Astrocyte of the spinal cord (primary cell): Measurements from ENCODE around the gene PRSS38.

ENCODE experiments used
- DNase-seq: peaks from one replicate; pipeline ENCODE4 v3.0.0; 2011; ENCODE audit warnings: low read depth, low spot score
- H3K4me3 ChIP-seq: 2 replicates; pipeline ENCODE4 v1.5.1; 2011; ENCODE audit warnings: low read depth, mild to moderate bottlenecking, low read length, moderate library complexity
- CTCF ChIP-seq: IDR thresholded peaks from 2 replicates; pipeline ENCODE4 v1.5.1; 2012; ENCODE audit warnings: low read depth, mild to moderate bottlenecking, low read length, inconsistent platforms
- in situ Hi-C: cut with HindIII; loops from 2 replicates; pipeline ENCODE4 v1.10.0; 2017; ENCODE audit warnings: low sequenced_read_pairs

The PRSS38 gene

GRCh38 chr1:227890451-227891222 lies 75.2 kb downstream of the PRSS38 start:
- H3K4me3 ChIP-seq: no peak overlapping the region
- in situ Hi-C loops: no loop called here
- DNase-seq: no peak
- TF ChIP-seq CTCF: no peak

DNA sequence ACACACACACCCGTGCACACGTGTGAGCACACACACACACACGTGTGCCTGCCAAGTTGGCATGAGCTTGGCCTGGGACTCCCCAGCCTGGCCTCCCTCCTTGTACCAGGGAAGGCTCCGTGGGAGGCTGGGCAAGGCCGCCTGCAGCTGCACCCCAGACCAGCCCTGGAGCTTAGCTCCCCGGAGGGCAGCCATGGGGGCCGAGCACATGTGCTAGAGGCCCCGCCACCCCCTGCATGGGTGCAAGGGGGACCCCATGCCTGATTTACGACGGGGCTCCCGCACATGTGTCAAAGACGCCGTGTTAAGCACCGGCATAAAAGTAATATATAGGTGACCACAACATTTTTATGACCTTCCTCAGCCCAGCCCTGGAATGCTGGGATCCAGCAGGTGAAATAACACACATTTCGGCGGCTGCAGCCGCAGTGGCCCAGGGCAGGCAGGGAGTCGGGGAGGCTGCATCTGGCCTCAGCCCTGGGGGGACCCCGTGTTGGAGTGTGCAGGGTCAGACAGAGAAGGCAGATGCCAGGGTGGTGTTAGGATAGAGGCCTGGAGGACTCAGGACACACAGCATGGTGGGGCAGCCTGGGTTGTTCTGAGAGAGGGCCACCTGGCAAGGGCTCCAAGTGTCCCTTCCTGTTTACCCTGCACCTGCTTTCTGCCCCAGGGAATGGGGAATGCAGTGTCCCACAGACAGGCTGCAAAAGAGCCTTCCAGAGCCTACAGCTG lies 75.9 kb downstream of the PRSS38 start:
- DNase-seq: no peak
- in situ Hi-C loops: no loop called here
- H3K4me3 ChIP-seq: no peak overlapping the region
- no peak for TF ChIP-seq CTCF

DNA sequence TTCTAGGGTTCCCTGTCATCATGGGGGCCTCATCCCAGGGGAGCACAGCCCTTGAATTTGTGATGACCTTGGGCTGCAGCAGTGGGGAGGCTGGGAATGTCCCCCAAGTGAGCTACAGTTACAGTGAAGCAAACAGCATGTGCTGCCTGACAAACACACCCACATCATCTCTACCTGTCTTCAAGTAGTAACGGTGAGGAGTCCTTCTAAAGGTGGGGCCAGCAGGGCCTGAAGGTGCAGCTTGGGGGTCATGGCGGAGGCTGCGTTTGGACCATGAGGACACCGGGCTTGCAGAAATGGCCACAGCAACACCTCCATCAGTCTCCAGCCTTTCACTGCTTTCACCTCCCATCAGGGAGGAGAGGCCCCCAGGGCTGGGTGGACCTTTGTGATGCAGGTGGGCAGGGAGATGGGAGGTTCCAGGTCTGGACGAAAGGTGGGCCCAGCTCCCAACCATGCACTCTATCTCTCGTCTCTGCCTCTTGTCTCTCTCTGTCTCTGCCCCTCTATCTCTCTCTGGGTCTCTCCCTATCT lies 76.5 kb downstream of the PRSS38 start:
- no peak for DNase-seq
- TF ChIP-seq CTCF: no peak

GRCh38 chr1:227892489-227893299 lies 77.2 kb downstream of the PRSS38 start:
- no peak overlapping the region for H3K4me3 ChIP-seq
- no peak for TF ChIP-seq CTCF
- in situ Hi-C loops: no loop called here
- DNase-seq: no peak

More for the DNA sequence above, 76.5 kb downstream of the PRSS38 start:
- no peak overlapping the region for H3K4me3 ChIP-seq
- in situ Hi-C loops: no loop called here

DNA sequence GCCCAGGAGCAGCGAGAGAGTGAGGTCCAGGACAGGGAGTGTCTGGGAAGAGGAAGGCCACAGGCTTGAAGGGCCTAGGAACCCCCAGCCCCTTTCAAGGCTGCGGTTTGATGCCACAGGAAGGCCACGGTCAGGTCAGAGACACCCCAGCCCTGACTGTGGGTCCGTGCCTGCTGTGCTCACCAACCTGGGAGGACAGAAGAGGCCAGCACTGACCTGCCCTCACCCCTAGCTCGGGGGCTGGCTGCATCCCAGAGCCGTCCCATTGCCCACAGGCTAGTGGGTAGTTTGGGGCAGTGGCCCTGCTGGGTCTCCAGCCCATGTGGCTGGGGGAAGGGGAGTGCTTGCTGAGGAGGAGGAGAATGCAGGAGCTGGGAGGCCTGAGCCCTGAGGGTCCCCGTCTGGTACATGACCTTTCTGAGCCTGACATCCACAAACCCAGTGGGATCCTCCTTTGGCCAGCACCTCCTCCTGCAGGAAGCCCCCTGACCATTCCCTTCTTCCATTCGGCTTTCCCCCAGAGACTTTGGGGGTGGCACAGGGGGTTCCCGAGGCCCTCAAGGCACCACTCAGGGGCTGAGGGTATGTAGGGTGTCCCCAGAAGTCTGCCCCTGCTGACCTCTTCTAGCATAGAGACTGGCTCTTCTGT lies 77.9 kb downstream of the PRSS38 start:
- in situ Hi-C loops: no loop called here
- no peak for TF ChIP-seq CTCF
- DNase-seq: no peak
- no peak overlapping the region for H3K4me3 ChIP-seq
